K562 (cell line): ENCODE measurements around the gene ANKRD33. TPM values are rescaled to one million over a fixed set of nuclear protein-coding genes. Genes with fewer than 3 reads are reported as not detected.

Experiments used
- ASH1L ChIP-seq: fragments of 450-650 bp; IDR thresholded peaks from 2 replicates; pipeline ENCODE4 v1.6.1; 2018; ENCODE audit warnings: borderline replicate concordance, mild to moderate bottlenecking, low read depth; ENCODE audit not compliant: partially characterized antibody
- CBFA2T2 ChIP-seq: fragments of 450-650 bp; conservative IDR thresholded peaks from 2 replicates; pipeline ENCODE4 v1.6.1; 2017; ENCODE audit warnings: mild to moderate bottlenecking
- CC2D1A ChIP-seq: fragments of 450-650 bp; IDR thresholded peaks from 2 replicates; pipeline ENCODE4 v1.6.1; 2017; ENCODE audit warnings: mild to moderate bottlenecking
- GABPB1 ChIP-seq: sonication (generic); formaldehyde crosslinking; IDR thresholded peaks from 2 replicates; pipeline ENCODE4 v1.8.0; 2022; ENCODE audit warnings: mild to moderate bottlenecking, missing genetic modification reagents
- HDAC3 ChIP-seq: fragments of 450-650 bp; IDR thresholded peaks from 2 replicates; pipeline ENCODE4 v1.6.1; 2018; ENCODE audit warnings: borderline replicate concordance, mild to moderate bottlenecking, moderate library complexity; ENCODE audit not compliant: partially characterized antibody
- JUN ChIP-seq, 2 experiments: sonication (generic) in 1 of 2; formaldehyde crosslinking in 1 of 2; IDR thresholded peaks; 2 replicates each; pipeline versions ENCODE4 v1.6.1 to v1.8.0; 2012 to 2022; ENCODE audit warnings: borderline replicate concordance in 2 of 2, mild to moderate bottlenecking in 2 of 2, improper control_type of control experiment in 1 of 2, low read depth in 1 of 2, low read length in 1 of 2, missing genetic modification reagents in 1 of 2
- KAT2B ChIP-seq: IDR thresholded peaks from one replicate; pipeline ENCODE4 v1.6.1; 2012; ENCODE audit warnings: low read depth, mild to moderate bottlenecking, control low read depth, inconsistent platforms, low read length, moderate library complexity
- PHF8 ChIP-seq: fragments of 200-600 bp; sonication (generic); IDR thresholded peaks from 2 replicates; pipeline ENCODE4 v1.6.1; 2012; ENCODE audit warnings: mixed run types, mild to moderate bottlenecking, inconsistent platforms, low read length, moderate library complexity, borderline replicate concordance
- POLR2B ChIP-seq: fragments of 450-650 bp; IDR thresholded peaks from 2 replicates; pipeline ENCODE4 v1.6.1; 2018; ENCODE audit warnings: low read depth; ENCODE audit not compliant: partially characterized antibody
- RBFOX2 ChIP-seq: fragments of 200-400 bp; formaldehyde crosslinking; IDR thresholded peaks from 2 replicates; pipeline ENCODE4 v1.6.1; 2017; ENCODE audit warnings: low read depth, mild to moderate bottlenecking, low read length, moderate library complexity
- SMAD2 ChIP-seq: fragments of 150-350 bp; IDR thresholded peaks from 2 replicates; pipeline ENCODE4 v1.6.1; 2014; ENCODE audit warnings: low read depth, mild to moderate bottlenecking, low read length
- SMARCA4 ChIP-seq: fragments of 450-650 bp; IDR thresholded peaks from 2 replicates; pipeline ENCODE4 v1.6.1; 2016
- SMC3 ChIP-seq: conservative IDR thresholded peaks from 2 replicates; pipeline ENCODE4 v1.6.1; 2011; ENCODE audit warnings: low read depth, low read length, improper control_type of control experiment; ENCODE audit not compliant: insufficient read depth
- SOX6 ChIP-seq: fragments of 450-650 bp; IDR thresholded peaks from 2 replicates; pipeline ENCODE4 v1.6.1; 2014; ENCODE audit warnings: mild to moderate bottlenecking
- polyA plus RNA-seq, 8 experiments: library from polyadenylated mRNA; depleted of rRNA in 4 of 8; stranded (reverse) in 5 of 8; unstranded in 3 of 8; fragments of >200 nt; fragmentation: Nextera tagmentation in 2 of 8; fragmentation: Illumina TruSeq in 1 of 8; extraction: Ambion mirVana in 2 of 8; extraction: Trizol in 1 of 8; gene quantifications; 2 replicates each; pipeline versions ENCODE4 v1.2.1 to v1.2.3, GENCODE V29; 2011 to 2014; ENCODE audit warnings: inconsistent platforms in 1 of 8, missing spikeins in 1 of 8
- total RNA-seq, 7 experiments: library from RNA; depleted of rRNA in 6 of 7; stranded (reverse); fragments of >200 nt in 6 of 7; fragmentation: Illumina TruSeq in 2 of 7; extraction: Trizol in 2 of 7; gene quantifications; 2 replicates each; pipeline versions ENCODE4 v1.2.1 to v1.2.3, GENCODE V29; 2011 to 2021; ENCODE audit warnings: low replicate concordance in 1 of 7
- TF ChIP-seq, protein P1 (sequence below), 2 experiments: fragments of 450-650 bp; conservative IDR thresholded peaks; 2 replicates each; pipeline ENCODE4 v1.6.1; 2017; ENCODE audit warnings: mild to moderate bottlenecking in 2 of 2, moderate library complexity in 2 of 2
- TF ChIP-seq, protein P2 (sequence below): fragments of 200-800 bp; sonication (Bioruptor generic); IDR thresholded peaks from 2 replicates; pipeline ENCODE4 v1.6.1; 2017; ENCODE audit warnings: missing genetic modification characterization, missing compliant biosample characterization
- TF ChIP-seq, protein P3 (sequence below): fragments of 250-450 bp; sonication (Bioruptor Pico); IDR thresholded peaks from 2 replicates; pipeline ENCODE4 v1.5.0; 2021

Gene ANKRD33
- total and polyA plus RNA-seq, 9 of the 15 experiments (the other 6 are each of a cell fraction or from before 2014, with no cell fraction given) = 0.04 to 0.11 (median 0.07) TPM; not detected in 4

DNA sequence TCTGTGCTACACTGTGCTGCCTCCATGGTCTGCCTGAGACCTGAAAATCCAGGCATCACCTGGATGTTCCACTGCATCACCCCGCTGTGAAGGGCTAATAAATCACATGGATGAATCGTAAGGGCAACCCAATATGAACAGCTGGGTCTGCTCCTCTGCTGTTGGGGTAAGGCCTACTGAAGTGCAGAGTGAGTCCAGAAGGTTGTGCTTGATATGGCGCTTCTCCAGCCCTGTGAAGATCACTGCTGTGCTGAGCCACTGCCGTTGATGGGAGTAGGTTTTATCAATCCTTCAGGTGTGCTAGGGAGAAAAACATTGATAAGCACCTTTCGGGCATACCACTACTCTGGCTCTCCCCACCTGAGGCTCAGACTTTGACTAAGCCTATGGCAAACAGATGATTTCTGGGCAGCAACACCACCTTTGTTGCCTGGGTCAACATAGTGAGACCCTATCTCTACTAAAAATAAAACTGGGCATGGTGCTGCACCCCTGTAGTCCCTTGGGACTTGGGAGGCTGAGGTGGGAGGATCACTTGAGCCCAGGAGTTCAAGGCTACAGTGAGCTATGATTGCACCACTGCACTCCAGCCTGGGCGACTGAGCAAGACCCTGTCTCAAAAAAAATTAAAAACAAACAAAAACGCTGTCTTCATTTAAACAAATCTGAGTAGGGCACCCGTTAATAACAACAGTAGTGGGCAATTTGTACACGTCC is 21.1 kb downstream of the ANKRD33 start (continued):
- TF ChIP-seq, protein P1, sequence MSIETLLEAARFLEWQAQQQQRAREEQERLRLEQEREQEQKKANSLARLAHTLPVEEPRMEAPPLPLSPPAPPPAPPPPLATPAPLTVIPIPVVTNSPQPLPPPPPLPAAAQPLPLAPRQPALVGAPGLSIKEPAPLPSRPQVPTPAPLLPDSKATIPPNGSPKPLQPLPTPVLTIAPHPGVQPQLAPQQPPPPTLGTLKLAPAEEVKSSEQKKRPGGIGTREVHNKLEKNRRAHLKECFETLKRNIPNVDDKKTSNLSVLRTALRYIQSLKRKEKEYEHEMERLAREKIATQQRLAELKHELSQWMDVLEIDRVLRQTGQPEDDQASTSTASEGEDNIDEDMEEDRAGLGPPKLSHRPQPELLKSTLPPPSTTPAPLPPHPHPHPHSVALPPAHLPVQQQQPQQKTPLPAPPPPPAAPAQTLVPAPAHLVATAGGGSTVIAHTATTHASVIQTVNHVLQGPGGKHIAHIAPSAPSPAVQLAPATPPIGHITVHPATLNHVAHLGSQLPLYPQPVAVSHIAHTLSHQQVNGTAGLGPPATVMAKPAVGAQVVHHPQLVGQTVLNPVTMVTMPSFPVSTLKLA (conservative IDR thresholded peaks at IDR 0.05) = 0 out of 4 replicates have a peak, but pooled peaks of 1 of the 2 experiments have one; percentile 20
- TF ChIP-seq RBFOX2 = no peak
- TF ChIP-seq SMC3 = no peak
- TF ChIP-seq JUN (IDR thresholded peaks at IDR 0.05; ENCODE audit: borderline replicate concordance, low read depth, low read length) = no peak
- TF ChIP-seq JUN (CRISPR knock-in tag; IDR thresholded peaks at IDR 0.05; ENCODE audit: borderline replicate concordance) = no peak
- no peak for TF ChIP-seq HDAC3
- TF ChIP-seq, protein P2, sequence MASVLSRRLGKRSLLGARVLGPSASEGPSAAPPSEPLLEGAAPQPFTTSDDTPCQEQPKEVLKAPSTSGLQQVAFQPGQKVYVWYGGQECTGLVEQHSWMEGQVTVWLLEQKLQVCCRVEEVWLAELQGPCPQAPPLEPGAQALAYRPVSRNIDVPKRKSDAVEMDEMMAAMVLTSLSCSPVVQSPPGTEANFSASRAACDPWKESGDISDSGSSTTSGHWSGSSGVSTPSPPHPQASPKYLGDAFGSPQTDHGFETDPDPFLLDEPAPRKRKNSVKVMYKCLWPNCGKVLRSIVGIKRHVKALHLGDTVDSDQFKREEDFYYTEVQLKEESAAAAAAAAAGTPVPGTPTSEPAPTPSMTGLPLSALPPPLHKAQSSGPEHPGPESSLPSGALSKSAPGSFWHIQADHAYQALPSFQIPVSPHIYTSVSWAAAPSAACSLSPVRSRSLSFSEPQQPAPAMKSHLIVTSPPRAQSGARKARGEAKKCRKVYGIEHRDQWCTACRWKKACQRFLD (CRISPR knock-in tag) = no peak
- no peak for TF ChIP-seq POLR2B
- no peak for TF ChIP-seq ASH1L
- no peak for TF ChIP-seq PHF8
- TF ChIP-seq CC2D1A = peak; percentile 18; the same call in 1 of the 2 replicates
- TF ChIP-seq, protein P3, sequence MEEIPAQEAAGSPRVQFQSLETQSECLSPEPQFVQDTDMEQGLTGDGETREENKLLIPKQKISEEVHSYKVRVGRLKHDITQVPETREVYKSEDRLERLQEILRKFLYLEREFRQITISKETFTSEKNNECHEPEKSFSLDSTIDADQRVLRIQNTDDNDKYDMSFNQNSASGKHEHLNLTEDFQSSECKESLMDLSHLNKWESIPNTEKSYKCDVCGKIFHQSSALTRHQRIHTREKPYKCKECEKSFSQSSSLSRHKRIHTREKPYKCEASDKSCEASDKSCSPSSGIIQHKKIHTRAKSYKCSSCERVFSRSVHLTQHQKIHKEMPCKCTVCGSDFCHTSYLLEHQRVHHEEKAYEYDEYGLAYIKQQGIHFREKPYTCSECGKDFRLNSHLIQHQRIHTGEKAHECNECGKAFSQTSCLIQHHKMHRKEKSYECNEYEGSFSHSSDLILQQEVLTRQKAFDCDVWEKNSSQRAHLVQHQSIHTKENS = no peak
- TF ChIP-seq SOX6 = peak; percentile 10; the same call in 1 of the 2 replicates
- peak; percentile 94 for TF ChIP-seq CBFA2T2
- no peak for TF ChIP-seq SMAD2
- no peak for TF ChIP-seq KAT2B
- no peak for TF ChIP-seq GABPB1
- 0 out of 2 replicates have a peak, but pooled peaks have one; percentile 38 for TF ChIP-seq SMARCA4
